Measurements from ENCODE around the gene C12orf57.
A peak's percentile ranks its signal among the peaks of the same experiment; 100 is the strongest.

Gene C12orf57

DNA sequence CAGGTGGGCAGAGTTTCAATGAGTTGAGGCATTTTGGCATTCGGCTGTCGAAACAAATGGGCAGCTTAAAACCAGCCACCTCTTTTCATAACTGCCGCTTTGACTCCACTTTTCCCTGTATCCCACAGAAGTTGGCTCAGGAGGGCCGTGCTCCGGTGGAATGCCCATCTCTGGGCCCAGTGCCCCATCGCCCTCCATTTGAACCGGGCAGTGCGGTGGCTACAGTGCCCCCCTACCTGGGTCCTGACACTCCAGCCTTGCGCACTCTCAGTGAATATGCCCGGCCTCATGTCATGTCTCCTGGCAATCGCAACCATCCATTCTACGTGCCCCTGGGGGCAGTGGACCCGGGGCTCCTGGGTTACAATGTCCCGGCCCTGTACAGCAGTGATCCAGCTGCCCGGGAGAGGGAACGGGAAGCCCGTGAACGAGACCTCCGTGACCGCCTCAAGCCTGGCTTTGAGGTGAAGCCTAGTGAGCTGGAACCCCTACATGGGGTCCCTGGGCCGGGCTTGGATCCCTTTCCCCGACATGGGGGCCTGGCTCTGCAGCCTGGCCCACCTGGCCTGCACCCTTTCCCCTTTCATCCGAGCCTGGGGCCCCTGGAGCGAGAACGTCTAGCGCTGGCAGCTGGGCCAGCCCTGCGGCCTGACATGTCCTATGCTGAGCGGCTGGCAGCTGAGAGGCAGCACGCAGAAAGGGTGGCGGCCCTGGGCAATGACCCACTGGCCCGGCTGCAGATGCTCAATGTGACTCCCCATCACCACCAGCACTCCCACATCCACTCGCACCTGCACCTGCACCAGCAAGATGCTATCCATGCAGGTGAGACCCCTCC lies 5.2 kb upstream of the C12orf57 start:
- DNase-seq = no peak

DNA sequence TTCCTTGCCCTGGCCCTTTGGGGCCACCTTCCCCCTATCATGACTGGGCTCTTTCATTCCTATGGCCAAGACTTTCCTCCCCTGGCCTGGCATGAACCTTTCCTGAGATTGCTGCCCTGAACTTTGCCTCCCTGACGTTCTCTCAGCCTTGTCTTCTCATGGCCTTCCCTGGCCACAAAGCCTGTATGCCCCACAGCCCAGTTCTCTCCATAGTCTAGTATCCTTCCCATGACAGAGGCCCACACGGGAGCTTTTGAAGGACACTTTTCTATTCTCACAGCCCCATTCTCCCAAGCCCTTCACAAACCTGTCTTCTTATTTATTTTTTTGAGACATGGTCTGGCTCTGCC lies 4.7 kb upstream of the C12orf57 start:
- DNase-seq = no peak

DNA sequence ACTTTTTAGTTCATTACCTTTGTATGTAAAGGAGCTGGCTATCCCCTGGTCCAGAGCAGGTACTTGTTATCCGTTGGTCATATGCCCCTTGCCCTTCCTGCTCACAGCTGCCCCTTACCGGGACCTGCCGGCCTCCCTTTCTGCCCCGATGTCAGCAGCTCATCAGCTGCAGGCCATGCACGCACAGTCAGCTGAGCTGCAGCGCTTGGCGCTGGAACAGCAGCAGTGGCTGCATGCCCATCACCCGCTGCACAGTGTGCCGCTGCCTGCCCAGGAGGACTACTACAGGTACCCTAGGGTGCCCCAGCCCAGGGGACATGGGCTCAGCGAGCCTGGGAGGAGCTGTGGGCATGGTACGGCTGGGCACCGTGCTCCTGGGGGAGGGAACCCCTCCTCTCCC lies 2.6 kb upstream of the C12orf57 start:
- DNase-seq = no peak

DNA sequence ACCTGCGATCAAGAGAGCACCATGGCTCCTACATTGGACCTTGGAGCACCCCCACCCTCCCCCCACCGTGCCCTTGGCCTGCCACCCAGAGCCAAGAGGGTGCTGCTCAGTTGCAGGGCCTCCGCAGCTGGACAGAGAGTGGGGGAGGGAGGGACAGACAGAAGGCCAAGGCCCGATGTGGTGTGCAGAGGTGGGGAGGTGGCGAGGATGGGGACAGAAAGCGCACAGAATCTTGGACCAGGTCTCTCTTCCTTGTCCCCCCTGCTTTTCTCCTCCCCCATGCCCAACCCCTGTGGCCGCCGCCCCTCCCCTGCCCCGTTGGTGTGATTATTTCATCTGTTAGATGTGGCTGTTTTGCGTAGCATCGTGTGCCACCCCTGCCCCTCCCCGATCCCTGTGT lies 2.0 kb upstream of the C12orf57 start:
- no peak for DNase-seq

DNA sequence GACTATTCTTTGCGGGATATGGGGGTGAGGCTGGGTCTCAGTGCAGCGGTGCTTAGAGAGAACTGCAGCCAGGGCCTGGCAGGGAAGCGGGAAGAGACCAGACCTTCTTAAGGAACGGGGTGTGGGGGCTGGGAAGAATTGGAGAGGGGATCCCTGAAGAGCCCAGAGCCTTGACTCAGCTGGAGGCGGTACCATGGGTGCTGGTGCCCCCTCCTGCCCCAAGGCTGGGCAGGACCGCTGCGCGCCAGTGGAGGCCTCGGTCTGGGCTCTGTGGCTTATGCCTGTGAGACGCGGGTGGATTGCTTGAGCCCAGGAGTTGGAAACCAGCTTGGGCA lies 1.5 kb upstream of the C12orf57 start:
- DNase-seq = no peak

DNA sequence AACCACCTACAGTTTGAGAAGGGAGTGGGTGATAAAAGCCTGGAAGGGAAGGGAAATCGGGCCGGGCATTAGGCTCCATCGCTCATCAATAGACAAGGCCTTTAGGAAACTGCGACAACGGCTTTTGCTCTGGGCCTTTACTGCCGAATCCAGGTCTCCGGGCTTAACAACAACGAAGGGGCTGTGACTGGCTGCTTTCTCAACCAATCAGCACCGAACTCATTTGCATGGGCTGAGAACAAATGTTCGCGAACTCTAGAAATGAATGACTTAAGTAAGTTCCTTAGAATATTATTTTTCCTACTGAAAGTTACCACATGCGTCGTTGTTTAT lies 467 bp upstream of the C12orf57 start:
- DNase-seq = peak; percentile 45

DNA sequence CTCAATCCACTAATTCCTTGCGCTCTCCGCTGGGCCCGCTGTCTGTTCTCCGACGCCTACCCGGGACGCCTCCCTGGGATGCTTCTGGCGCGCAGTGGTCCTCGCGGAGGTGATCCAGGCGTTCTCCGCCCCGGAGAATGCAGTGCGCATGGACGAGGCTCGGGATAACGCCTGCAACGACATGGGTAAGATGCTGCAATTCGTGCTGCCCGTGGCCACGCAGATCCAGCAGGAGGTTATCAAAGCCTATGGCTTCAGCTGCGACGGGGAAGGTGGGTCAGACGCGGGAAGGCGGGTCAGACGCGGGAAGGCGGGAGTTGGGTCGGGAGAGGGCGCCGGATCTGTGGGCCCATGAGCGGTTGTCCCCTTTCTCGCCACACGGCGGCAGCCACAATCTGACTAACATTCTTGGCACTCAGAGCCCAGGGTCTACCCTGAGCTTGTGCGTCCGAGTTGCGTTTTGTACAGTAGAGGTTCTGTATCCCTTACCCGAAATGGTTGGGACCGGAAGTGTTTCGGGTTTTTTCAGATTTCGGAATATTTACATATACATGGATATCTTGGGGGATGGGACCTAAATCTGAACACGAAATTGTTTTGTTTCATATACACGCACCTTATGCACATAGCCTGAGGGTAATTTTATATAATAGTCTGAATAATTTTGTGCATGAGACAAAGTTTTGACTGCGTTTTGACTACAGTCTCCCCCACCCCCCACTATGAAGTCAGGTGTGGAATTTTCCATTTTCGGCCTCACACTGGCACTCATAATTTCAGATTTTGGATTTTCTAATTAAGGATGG lies 762 bp downstream of the C12orf57 start:
- peak; percentile 34 for DNase-seq

DNA sequence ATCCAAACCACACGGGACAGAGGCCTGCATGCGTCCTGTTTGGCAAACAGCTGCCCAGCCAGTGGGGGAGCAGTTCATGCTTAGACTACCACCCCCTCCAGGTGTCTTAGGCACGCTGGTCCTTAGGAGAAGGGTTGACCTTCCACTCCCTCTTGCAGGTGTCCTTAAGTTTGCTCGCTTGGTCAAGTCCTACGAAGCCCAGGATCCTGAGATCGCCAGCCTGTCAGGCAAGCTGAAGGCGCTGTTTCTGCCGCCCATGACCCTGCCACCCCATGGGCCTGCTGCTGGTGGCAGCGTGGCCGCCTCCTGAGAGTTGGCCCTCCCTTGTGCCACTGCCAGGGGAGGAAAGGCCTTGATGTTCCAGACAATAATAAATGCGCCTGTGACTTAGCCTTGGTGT lies 1.8 kb downstream of the C12orf57 start:
- DNase-seq = no peak

DNA sequence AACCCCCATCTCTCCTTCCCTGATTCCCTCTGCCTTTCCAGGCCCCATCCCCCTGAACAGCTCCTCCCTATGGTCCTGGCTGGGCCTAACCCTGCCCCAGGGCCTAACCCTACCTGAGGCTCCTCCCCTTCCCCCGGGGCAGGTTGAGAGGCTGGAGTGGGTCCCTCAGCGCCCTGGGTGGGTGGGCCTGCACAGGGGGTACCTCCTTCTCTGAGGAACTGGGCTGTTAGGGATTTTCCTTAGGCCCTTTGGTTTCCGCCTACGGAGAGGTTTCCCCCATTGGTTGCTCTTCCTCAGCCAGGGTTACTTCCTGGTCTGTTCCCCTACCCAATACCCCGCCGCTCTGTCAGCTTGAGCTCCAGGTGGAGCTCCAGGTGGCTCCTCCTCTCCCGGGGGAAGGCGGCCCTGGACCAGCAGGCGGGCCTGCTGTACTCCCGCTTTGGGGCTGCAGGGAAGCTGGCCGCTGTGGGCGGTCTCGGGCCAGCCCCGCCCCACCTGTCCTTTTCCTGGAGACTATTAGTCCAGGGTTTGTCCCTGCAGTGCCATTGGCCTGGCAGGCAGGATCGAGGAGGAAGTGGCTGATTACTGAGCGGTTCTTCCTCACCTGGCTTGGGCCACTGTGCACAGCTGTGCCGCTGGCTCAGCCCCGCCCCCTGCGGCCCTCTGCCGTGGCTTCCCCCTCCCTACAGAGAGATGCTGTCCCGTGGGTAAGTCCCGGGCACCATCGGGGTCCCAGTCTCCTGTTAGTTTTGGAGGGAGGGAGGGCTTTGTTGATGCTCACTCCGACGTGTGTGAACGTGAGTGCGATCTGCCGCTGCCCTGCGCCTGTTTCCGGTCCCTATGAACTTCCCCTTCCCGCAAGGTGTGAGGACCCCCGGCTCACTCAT lies 2.5 kb downstream of the C12orf57 start:
- peak; percentile 66 for DNase-seq

DNA sequence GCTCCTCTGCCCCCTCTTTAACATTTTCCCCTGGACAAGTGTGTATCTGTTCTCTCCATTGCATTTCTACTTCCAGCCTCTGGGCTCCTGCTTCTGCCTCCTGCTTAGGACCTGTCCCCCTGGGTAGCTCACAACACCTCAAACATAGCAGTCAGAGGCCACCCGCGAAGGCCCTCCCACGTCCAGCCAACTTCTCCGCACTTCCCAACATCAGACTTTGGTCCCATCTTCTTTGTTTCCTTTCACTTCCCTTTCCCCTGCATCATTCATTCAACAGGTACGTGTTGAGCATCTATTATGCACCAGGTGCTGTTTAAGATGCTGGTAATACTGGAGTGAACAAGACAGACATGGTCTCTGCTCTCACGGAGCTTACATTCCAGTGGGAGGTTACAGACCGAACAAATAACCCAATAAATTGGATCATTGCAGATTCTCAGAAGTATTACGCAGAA lies 3.1 kb downstream of the C12orf57 start:
- DNase-seq = no peak

DNA sequence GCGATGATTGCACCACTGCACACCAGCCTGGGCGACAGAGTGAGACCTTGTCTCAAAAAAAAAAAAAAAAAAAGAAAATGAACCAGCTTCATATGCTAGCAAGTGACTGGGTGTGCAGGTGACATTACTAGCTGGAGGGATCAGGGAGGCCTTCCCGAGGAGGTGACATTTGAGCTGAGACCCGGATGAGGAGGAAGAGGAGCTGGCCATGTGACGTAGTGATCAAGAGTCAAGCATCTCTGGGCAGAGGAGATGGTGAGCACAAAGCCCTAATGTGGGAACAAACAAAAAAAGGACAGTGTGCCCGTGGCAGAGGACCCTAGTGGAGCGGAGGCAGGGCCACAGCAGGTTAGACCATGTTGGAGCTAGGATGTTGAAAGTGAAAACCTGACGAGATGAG lies 3.8 kb downstream of the C12orf57 start:
- DNase-seq = no peak

DNA sequence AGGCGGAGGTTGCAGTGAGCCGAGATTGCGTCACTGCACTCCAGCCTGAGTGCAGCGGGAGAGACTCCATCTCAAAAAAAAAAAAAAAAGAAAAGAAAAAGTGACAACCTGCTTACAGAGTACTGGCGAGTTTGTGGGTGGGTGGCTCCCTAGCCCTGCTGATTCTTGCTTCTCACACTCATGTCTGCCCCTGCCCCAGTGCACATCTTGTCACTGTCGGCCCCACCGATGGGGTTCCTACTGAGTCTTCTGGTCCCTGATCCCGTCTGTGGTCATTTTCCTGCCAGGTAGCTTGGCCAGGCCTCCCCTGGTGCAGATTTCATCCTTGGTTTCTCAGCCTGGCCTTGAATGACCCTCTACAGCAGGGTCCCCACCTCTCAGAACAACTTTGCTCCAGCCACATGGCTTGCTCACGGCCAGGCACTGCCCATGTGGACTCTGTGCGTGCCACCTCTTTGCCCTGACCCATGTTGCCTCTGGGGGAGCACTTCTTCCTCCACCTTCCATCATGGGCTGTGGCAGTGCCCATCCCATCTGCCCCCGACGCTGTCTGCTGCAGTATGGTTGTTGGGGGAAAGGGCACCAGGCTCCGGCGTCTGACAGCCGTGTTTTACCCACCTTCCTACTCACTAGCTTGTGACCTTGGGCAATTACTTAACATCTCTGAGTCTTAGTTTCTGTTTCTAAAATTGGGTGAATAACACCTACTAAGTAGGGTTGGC lies 5.2 kb downstream of the C12orf57 start:
- DNase-seq = no peak

DNA sequence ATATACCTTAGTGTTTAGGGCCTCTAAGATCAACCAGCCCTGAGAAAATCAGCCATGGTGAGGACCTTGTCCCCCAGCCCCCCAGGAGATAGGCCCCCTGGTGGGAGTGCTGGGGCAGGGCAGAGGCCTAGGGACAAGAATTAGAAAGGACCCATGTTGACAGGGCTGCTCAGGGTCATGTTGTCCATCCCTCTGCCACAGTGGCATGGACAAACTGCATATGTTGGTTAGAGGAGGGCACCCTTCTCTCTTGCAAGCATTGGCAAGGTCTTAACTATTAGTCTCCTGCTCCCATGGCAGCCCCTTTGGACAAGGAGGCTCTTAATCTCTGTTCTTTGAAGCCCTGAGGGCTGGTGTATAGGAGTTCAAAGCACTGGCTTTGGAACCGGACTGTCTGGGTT lies 6.6 kb downstream of the C12orf57 start:
- no peak for DNase-seq

DNA sequence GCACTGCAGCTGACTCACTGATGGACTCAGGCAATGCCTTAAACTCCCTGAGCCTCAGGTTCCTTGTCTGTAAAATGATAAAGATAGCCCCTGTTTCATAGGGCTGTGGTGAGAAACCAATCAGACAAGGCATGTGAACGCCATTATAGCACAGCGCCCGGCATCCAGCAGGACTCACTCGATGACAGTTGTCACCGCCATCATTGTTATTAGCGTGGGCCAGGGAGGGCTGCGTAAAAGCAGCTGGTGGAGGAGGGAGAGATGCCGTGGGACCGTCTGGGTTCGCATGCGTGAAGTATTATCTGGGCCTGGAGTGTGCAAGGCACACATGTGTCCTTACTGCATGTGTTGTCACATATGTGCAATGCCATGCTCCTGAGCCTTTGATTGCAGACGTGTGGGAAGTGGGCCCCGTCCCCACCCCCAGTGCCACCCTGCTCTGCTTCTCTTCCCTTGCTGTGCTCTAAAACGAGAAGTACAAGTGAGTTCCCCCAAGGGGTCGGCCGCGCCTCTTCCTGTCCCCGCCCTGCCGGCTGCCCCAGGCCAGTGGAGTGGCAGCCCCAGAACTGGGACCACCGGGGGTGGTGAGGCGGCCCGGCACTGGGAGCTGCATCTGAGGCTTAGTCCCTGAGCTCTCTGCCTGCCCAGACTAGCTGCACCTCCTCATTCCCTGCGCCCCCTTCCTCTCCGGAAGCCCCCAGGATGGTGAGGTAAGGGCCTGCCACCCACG lies 7.2 kb downstream of the C12orf57 start, which contains the start of gene PTPN6:
Gene PTPN6 (plus strand): TSS at position 546 of the 730 bp plus-strand sequence. CDS start 157 bp downstream, at position 703.
- no peak for DNase-seq

DNA sequence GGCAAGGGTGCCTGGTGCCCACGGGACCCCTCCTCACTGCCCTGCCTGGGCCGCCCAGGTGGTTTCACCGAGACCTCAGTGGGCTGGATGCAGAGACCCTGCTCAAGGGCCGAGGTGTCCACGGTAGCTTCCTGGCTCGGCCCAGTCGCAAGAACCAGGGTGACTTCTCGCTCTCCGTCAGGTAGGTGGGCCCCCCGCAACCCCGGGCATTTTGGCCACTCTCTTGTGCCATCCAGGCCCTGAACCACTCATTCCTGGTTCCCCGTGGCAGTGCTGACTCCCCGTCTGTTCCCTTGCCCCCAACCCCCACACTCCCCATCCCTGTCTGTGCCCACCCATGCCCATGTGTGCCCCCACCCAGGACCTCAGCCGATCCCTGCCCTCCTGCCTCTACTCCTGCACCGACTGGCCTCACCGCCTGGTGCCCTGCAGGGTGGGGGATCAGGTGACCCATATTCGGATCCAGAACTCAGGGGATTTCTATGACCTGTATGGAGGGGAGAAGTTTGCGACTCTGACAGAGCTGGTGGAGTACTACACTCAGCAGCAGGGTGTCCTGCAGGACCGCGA lies 7.8 kb downstream of the C12orf57 start:
- no peak for DNase-seq

DNA sequence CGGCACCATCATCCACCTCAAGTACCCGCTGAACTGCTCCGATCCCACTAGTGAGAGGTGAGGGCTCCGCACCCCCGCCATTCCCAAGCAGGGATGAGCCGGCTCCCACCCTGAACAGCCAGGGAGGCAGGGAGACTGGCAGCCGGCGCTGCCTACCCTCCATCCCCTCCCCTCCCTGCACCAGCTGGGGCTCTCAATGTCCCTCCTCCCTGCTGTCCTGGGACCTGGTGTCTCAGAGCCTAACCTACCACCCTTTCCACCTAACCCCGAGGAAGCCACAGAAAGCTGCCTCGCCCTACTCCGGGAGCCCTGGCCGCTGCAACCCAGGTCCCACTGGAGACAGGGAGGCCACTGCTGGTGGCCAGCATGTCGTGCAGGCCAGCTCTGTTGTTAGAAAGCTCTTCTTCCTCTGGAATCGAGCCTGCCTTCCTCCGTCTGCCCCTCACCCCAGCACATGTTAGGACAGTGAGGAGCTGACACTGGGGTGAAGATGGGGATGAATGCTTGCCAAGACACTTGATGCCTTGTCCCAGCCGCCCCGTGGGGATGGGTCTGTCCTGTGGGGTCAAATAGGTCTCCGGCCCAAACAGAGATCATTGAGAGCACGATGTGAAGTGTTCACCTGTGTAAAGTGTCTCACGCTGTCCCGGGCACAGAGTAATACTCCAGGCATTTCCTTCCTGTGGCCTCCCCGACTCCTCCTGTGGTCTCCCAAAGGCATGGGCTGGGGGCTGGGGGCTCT lies 8.5 kb downstream of the C12orf57 start:
- no peak for DNase-seq

DNA sequence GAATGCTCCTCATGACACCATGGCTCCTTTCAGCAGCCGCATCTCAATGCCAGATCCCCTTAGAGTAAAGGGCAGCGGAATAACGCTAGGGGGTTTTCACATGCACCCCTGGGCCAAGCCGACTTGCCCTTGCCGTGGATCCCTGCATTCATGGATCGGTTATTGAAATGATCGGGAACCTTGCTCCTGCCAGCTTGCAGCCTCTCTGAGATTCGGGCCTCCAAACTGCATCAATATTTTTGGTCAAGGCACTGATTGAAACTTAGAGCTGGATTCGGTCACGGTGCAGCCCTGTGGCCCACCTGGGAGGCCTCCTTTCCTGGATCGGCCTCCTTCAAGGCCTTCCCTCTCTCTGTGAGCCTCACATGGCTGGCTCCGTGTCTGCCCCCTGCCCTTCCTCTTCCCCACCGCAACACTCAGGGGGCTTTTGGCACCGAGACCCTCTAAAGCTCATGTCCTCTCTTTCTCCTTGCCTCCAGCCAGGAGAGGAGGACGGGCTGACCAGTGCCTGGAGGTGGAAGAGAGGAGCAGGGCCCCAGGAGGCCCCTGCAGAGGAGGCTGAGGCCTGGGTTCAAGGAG lies 9.1 kb downstream of the C12orf57 start:
- no peak for DNase-seq

DNA sequence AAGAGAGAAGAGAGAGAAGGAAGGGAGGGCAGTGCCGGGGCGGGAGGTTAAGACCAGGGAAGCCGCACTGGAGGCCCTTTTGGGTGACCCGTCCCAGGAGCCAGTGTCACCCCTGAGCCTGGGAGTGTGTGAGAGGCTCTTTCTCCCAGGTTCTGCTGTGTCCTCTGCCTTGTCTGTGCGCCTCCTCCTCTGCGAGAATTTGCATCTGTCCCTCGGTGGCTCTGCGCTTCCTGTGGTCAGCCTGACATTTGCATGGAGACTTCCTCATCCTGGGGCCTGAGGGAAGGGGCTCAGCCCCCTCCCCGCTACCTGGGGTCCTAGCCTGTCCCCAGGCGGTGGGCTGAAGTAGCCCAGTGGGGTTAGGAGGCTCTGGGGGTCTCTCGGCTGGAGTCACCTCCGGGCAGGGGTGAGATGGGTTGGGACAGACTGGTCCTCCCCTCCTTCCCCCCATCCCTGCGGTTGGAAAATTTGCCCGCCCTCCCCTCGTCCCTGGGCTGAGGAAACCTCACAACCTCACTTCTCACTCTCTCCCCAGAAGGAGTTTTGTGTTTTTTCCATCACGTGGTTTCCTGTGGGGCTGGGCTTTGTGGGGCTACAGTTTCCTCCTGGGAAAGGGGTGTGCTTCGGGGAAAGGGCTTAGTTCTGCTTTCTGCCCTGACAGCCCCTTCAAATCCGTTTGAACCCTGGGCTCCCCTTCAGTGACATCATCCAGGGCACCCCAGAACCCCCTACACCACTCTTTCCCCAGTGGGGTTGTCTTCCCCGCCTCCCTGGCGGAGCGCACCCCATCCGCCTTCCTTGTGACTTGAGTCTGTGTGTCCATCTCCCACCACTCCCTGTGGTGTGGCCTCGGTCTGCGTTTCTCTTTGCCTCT lies 9.9 kb downstream of the C12orf57 start:
- no peak for DNase-seq

DNA sequence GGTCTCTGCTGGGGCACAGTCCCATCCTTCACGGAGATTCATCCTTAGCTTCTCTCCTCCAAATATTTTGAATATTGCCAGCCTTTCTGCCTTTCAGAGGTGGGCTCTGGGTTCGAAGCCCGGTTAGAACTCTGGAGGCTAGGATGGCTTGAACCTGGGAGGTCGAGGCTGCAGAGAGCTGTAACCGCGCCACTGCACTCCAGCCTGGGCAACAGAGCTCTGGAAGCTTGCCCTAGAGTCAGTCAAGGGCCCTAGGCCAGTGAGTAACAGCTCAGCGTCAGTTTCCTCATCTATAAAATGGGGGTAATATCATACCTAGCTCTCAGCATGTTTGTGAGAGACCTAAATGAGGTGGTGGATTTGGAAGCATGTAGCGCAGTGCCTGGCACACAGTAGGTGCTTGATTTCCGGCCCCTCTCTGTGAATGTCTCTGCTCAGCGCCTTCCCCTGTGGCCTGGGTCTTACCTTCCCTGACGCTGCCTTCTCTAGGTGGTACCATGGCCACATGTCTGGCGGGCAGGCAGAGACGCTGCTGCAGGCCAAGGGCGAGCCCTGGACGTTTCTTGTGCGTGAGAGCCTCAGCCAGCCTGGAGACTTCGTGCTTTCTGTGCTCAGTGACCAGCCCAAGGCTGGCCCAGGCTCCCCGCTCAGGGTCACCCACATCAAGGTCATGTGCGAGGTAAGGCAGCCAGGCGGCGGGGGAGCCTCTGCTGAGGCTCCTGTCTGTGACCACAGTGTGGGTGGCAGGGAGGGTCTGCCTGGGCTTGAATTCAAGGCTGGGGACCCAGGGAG lies 10.7 kb downstream of the C12orf57 start:
- DNase-seq = no peak
